Caco-2 (cell line): ENCODE results near the gene INO80. TPM values are rescaled to one million over a fixed set of nuclear protein-coding genes. Genes with fewer than 3 reads are reported as not detected.

Source experiments
- BruUV-seq: library from RNA; stranded (reverse); fragments of 400-500 nt; replicated peaks from 2 replicates; lab custom pipeline; 2021; lab: Mats Ljungman, UMichigan
- CTCF ChIA-PET: fragments of 300-600 bp; sonication (Branson Sonifier 250); formaldehyde crosslinking; loops from one replicate; lab custom pipeline; 2022; ENCODE audit warnings: antibody characterized with exemption; lab: Charles Lee
- POLR2A ChIA-PET: fragments of 300-600 bp; sonication (Branson Sonifier 250); formaldehyde crosslinking; loops from one replicate; lab custom pipeline; 2022; ENCODE audit warnings: antibody characterized with exemption; lab: Charles Lee
- DNase-seq, 2 experiments: peaks; one replicate each; pipeline versions ENCODE4 v3.0.0 to v3.0.0-alpha.2; 2020 to 2022
- H3K27me3 ChIP-seq: replicated peaks from 2 replicates; pipeline ENCODE4 v1.6.0; 2011; ENCODE audit warnings: low read length; ENCODE audit not compliant: control insufficient read depth, insufficient read depth
- H3K36me3 ChIP-seq: 2 replicates; pipeline ENCODE4 v1.5.1; 2011; ENCODE audit warnings: low read length; ENCODE audit not compliant: control insufficient read depth, insufficient read depth
- H3K4me1 ChIP-seq: fragments of 250-450 bp; sonication (Bioruptor Pico); 2 replicates; pipeline ENCODE4 v1.5.1; 2020; ENCODE audit warnings: mild to moderate bottlenecking
- H3K4me3 ChIP-seq: 2 replicates; pipeline ENCODE4 v1.5.1; 2011; ENCODE audit warnings: low read depth, mild to moderate bottlenecking, control low read depth, low read length
- H3K9me3 ChIP-seq: fragments of 250-450 bp; sonication (Bioruptor Pico); 2 replicates; pipeline ENCODE4 v1.5.1; 2020; ENCODE audit warnings: mild to moderate bottlenecking, moderate library complexity
- H3K27ac Mint-ChIP-seq: one replicate; pipeline ENCODE4 v1.8.0; 2022; ENCODE audit warnings: mixed read lengths; ENCODE audit not compliant: unreplicated experiment
- H3K27me3 Mint-ChIP-seq: one replicate; pipeline ENCODE4 v1.8.0; 2022; ENCODE audit warnings: mixed read lengths; ENCODE audit not compliant: insufficient read depth, unreplicated experiment
- H3K36me3 Mint-ChIP-seq: one replicate; pipeline ENCODE4 v1.8.0; 2022; ENCODE audit warnings: mild to moderate bottlenecking, mixed read lengths; ENCODE audit not compliant: insufficient read depth, unreplicated experiment
- H3K4me1 Mint-ChIP-seq: one replicate; pipeline ENCODE4 v1.8.0; 2022; ENCODE audit warnings: low read depth, mixed read lengths; ENCODE audit not compliant: unreplicated experiment
- H3K4me3 Mint-ChIP-seq: one replicate; pipeline ENCODE4 v1.8.0; 2022; ENCODE audit warnings: mild to moderate bottlenecking, moderate library complexity, mixed read lengths; ENCODE audit not compliant: unreplicated experiment
- H3K9me3 Mint-ChIP-seq: one replicate; pipeline ENCODE4 v1.8.0; 2022; ENCODE audit warnings: mixed read lengths; ENCODE audit not compliant: unreplicated experiment
- CTCF ChIP-seq, 2 experiments: fragments of 200-600 bp in 1 of 2; IDR thresholded peaks; 1 replicate in 1 of 2; 2 replicates in 1 of 2; pipeline versions ENCODE4 v1.5.1 to v1.8.0; 2011 to 2022; ENCODE audit warnings: antibody characterized with exemption in 1 of 2, control low read depth in 1 of 2, inconsistent platforms in 1 of 2, low read depth in 1 of 2, low read length in 1 of 2, mild to moderate bottlenecking in 1 of 2, moderate library complexity in 1 of 2; ENCODE audit not compliant: insufficient read depth in 1 of 2, severe bottlenecking in 1 of 2, unreplicated experiment in 1 of 2
- intact Hi-C: fragments of 100-400 bp; cut with micrococcal nuclease; formaldehyde crosslinking; loops from one replicate; pipeline ENCODE4 v1.10.0; 2022; ENCODE audit not compliant: unreplicated experiment
- total RNA-seq: library from RNA; stranded (reverse); gene quantifications from 2 replicates; pipeline ENCODE4 v1.2.3, GENCODE V29; 2022

INO80 gene
- total RNA-seq, 1 experiment from 2014 or later, result 24.4 TPM

DNA sequence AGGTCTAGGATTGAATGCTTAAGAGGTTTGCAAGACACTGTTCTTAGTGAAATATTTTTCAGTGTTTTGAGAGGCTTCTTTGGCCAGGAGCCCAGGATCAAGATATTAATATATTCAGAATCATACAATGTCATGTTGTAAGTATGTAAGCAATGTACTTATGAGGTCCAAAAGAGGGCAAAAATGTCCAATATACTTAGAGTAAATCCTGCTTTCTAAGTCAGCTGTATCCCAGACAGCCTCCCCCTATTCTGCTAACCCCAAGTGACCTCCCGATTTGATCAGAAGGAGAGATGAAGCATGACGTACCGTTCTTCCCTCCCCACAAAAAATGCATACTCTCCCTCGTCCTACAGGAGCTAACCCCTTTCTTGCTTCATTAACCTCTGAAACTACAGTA is 91.9 kb downstream of the INO80 start:
- H3K36me3 Mint-ChIP-seq, result peaks cover 59% of the 10 kb centered on the region
- Histone ChIP-seq H3K4me1 (no peaks in the 10 kb centered on the region), H3K27me3 (no peaks in the 10 kb centered on the region), H3K4me3 (no peak overlapping the region), H3K9me3 (no peaks in the 10 kb centered on the region), H3K36me3 (no peaks in the 10 kb centered on the region)
- ChIA-PET CTCF (interaction anchor here (1.4 kb wide), 1 partner anchor 129 kb away, joined by 5 read pairs; the partner anchor contains the start of gene VPS18), POLR2A (no interaction called here)
- H3K27me3 Mint-ChIP-seq, result no peaks in the 10 kb centered on the region
- no peak for DNase-seq
- no peak overlapping the region for H3K27ac Mint-ChIP-seq
- H3K9me3 Mint-ChIP-seq, result no peaks in the 10 kb centered on the region
- no TSS peak for BruUV-seq
- H3K4me1 Mint-ChIP-seq, result no peaks in the 10 kb centered on the region
- intact Hi-C loops, result loop anchor here (2.0 to 10.0 kb wide), 2 partner anchors 33 to 161 kb away; no protein-coding TSS in a partner anchor
- H3K4me3 Mint-ChIP-seq, result no peak overlapping the region
- no peak for TF ChIP-seq CTCF (IDR thresholded peaks at IDR 0.05; ENCODE audit: insufficient read depth in 1 of 2, low read depth in 1 of 2, low read length in 1 of 2, severe bottlenecking in 1 of 2, unreplicated experiment in 1 of 2)

- Mint-ChIP-seq H3K9me3 (no peaks in the 10 kb centered on the region), H3K36me3 (peaks cover 59% of the 10 kb centered on the region), H3K27ac (no peak overlapping the region), H3K4me1 (no peaks in the 10 kb centered on the region), H3K27me3 (no peaks in the 10 kb centered on the region), H3K4me3 (no peak overlapping the region)
- ChIA-PET CTCF (interaction anchor here (0.6 to 1.9 kb wide), 5 partner anchors 47 to 163 kb away, joined by 3 to 9 read pairs (median 4); no protein-coding TSS in a partner anchor), POLR2A (no interaction called here)
- intact Hi-C loops, result loop anchor here (1.0 to 10.0 kb wide), 3 partner anchors 80 to 162 kb away; no protein-coding TSS in a partner anchor
- peak; percentile 45 to 47 for DNase-seq
- H3K36me3 ChIP-seq, result peaks cover 1% of the 10 kb centered on the region; the same call in 1 of the 2 replicates
- H3K27me3 ChIP-seq, result no peaks in the 10 kb centered on the region
- TF ChIP-seq CTCF (IDR thresholded peaks at IDR 0.05; ENCODE audit: insufficient read depth in 1 of 2, low read depth in 1 of 2, low read length in 1 of 2, severe bottlenecking in 1 of 2, unreplicated experiment in 1 of 2), result peak; percentile 68 to 78
- no peaks in the 10 kb centered on the region for H3K9me3 ChIP-seq
- H3K4me1 ChIP-seq, result 0 out of 2 replicates have a peak, but pooled peaks cover 5% of the 10 kb centered on the region
- no peak overlapping the region for H3K4me3 ChIP-seq
- no TSS peak for BruUV-seq
Observed at GRCh38 chr15:41022487-41023090, 93.5 kb downstream of the INO80 start.

DNA sequence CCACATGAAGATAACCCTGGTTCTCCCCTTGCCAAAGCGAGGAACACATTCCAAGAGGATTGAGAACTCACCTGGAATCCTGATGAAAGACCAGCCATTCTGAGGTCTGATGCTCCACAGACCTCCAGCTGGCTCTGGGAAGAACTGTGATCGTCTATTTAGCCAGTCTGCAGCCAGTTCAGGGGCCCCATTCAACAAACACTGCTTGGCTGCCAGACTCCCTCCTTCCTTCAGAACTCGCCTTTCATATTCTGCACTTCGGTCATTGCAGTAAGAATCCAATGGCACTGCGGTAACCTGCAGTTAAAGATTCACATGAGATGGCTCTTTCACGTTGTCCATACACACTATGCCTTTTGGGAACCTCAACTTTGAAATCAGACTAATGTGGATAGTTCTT is 95.3 kb downstream of the INO80 start:
- no TSS peak for BruUV-seq
- peaks cover 58% of the 10 kb centered on the region for H3K36me3 Mint-ChIP-seq

More for the DNA sequence above, 95.3 kb downstream of the INO80 start:
- Histone ChIP-seq H3K4me1 (0 out of 2 replicates have a peak, but pooled peaks cover 5% of the 10 kb centered on the region), H3K27me3 (no peaks in the 10 kb centered on the region), H3K36me3 (peaks cover 1% of the 10 kb centered on the region; the same call in 1 of the 2 replicates), H3K4me3 (no peak overlapping the region), H3K9me3 (no peaks in the 10 kb centered on the region)
- Mint-ChIP-seq H3K4me1 (no peaks in the 10 kb centered on the region), H3K4me3 (no peak overlapping the region), H3K9me3 (no peaks in the 10 kb centered on the region), H3K27me3 (no peaks in the 10 kb centered on the region), H3K27ac (no peak overlapping the region)
- no peak for TF ChIP-seq CTCF (IDR thresholded peaks at IDR 0.05; ENCODE audit: insufficient read depth in 1 of 2, low read depth in 1 of 2, low read length in 1 of 2, severe bottlenecking in 1 of 2, unreplicated experiment in 1 of 2)
- intact Hi-C loops, result loop anchor here (10.0 kb wide), 1 partner anchor 164 kb away; no protein-coding TSS in a partner anchor
- ChIA-PET POLR2A (no interaction called here), CTCF (interaction anchor here (1.0 to 1.9 kb wide), 2 partner anchors 79 to 117 kb away, joined by 3 to 9 read pairs; no protein-coding TSS in a partner anchor)
- no peak for DNase-seq
